ENCODE measurements around the gene IL1B.

The IL1B gene

GRCh38 chr2:112836695-112837117 is at the start of gene IL1B:
Gene IL1B, minus strand, starts transcription at chr2:112836779. Its CDS starts 550 bp downstream, at chr2:112836229.
- no peak for TF ChIP-seq CTCF (conservative IDR thresholded peaks at IDR 0.05; ENCODE audit: low read length)
- peak within 1 kb of the TSS; percentile 23 for H3K4me3 ChIP-seq (ENCODE audit: low read length)
- peak; percentile 91 for DNase-seq (ENCODE audit: low read depth)

GRCh38 chr2:112886291-112886690 is 49.7 kb upstream of the IL1B start:
- no peak for TF ChIP-seq CTCF (conservative IDR thresholded peaks at IDR 0.05; ENCODE audit: low read length)
- no peak for DNase-seq (ENCODE audit: low read depth)
- no peak overlapping the region for H3K4me3 ChIP-seq (ENCODE audit: low read length)

GRCh38 chr2:112885506-112885902 is 48.9 kb upstream of the IL1B start:
- TF ChIP-seq CTCF (conservative IDR thresholded peaks at IDR 0.05; ENCODE audit: low read length), result no peak
- DNase-seq (ENCODE audit: low read depth), result peak; percentile 26
- H3K4me3 ChIP-seq (ENCODE audit: low read length), result no peak overlapping the region

GRCh38 chr2:112884869-112885505 is 48.4 kb upstream of the IL1B start:
- DNase-seq (ENCODE audit: low read depth), result peak; percentile 11
- peak; percentile 74 for TF ChIP-seq CTCF (conservative IDR thresholded peaks at IDR 0.05; ENCODE audit: low read length)
- no peak overlapping the region for H3K4me3 ChIP-seq (ENCODE audit: low read length)

GRCh38 chr2:112883669-112884068 is 47.1 kb upstream of the IL1B start:
- no peak for DNase-seq (ENCODE audit: low read depth)
- no peak for TF ChIP-seq CTCF (conservative IDR thresholded peaks at IDR 0.05; ENCODE audit: low read length)
- H3K4me3 ChIP-seq (ENCODE audit: low read length), result no peak overlapping the region

- peak; percentile 84 for DNase-seq (ENCODE audit: low read depth)
- no peak for TF ChIP-seq CTCF (conservative IDR thresholded peaks at IDR 0.05; ENCODE audit: low read length)
- H3K4me3 ChIP-seq (ENCODE audit: low read length), result no peak overlapping the region
These were observed 44.8 kb upstream of the IL1B start for GRCh38 chr2:112881217-112881985.

GRCh38 chr2:112880696-112881095 is 44.1 kb upstream of the IL1B start:
- no peak for TF ChIP-seq CTCF (conservative IDR thresholded peaks at IDR 0.05; ENCODE audit: low read length)

More at GRCh38 chr2:112880696-112881095, 44.1 kb upstream of the IL1B start:
- no peak overlapping the region for H3K4me3 ChIP-seq (ENCODE audit: low read length)
- DNase-seq (ENCODE audit: low read depth), result peak; percentile 3

Data from AG10803 (cell line).